ENCODE results near the gene ZFTA. TPM values are rescaled to one million over a fixed set of nuclear protein-coding genes. Genes with fewer than 3 reads are reported as not detected.

Gene ZFTA
- 10 to 100 TPM in 2 of 4 donors, 1 to 10 TPM in 2; 6.9 to 18.6 (median 11.8) TPM for total RNA-seq

GRCh38 chr11:63768237-63769041 lies at the start of gene ZFTA:
Gene ZFTA (minus strand): TSS chr11:63768775. CDS start chr11:63768622, 153 bp downstream.
- intact Hi-C loops (cut with DNase I; ENCODE audit: low total_unique reads): loop anchor here (1.0 to 10.0 kb wide), 5 partner anchors 45 to 384 kb away; partner anchors contain the start of gene SPINDOC
- H3K36me3 ChIP-seq: no peaks in the 10 kb centered on the region
- DNase-seq: peak in 1 of 2 donors; percentile 31
- TF ChIP-seq CTCF (IDR thresholded peaks at IDR 0.05 in 4 of 5, conservative IDR thresholded peaks at IDR 0.05 in 1 of 5) (peak in 4 of 5 experiments; percentile 90 to 97 (median 95)), POLR2A (IDR thresholded peaks at IDR 0.05) (no peak)
- peak within 1 kb of the TSS; percentile 67 to 83 (median 72) for H3K4me3 ChIP-seq
- in situ Hi-C loops (cut with MboI; ENCODE audit: low sequenced_read_pairs in 4 of 4): loop anchor here in 1 of 4 donors (10.0 kb wide), 1 partner anchor 176 kb away; no protein-coding TSS in a partner anchor
- peak; percentile 60 to 70 for ATAC-seq
- H3K4me1 ChIP-seq: peaks cover 10 to 13% of the 10 kb centered on the region in 2 donors
- no peaks in the 10 kb centered on the region for H3K27me3 ChIP-seq
- peak within 1 kb of the TSS; percentile 69 to 81 (median 77) for H3K27ac ChIP-seq
- no peaks in the 10 kb centered on the region for H3K9me3 ChIP-seq

DNA sequence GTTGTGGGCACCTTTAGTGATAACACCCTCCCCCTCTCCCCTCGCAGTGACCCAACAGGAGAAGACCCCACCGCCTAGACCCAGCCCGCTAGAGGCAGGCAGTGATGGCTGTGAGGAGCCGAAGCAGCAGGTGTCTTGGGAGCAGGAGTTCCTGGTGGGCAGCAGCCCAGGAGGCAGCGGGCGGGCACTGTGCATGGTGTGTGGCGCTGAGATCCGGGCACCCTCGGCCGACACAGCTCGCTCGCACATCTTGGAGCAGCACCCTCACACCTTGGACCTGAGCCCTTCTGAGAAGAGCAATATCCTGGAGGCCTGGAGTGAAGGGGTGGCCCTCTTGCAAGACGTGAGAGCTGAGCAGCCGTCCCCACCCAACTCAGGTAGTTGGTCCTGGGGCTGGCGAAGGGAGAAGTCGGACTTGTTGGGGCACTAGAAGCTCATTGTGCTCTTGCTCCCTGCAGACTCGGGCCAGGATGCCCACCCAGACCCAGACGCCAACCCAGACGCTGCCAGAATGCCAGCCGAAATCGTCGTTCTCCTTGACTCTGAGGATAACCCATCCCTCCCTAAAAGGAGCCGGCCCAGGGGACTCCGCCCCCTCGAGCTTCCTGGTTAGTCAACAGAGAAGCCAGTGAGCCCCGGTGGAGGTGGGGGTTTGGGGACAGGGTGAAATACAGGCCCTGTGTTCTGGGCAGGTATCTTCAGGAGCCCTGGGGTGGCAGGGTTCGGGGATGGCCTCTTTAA lies 49.4 kb upstream of the ZFTA start:
- TF ChIP-seq POLR2A (IDR thresholded peaks at IDR 0.05): no peak
- Histone ChIP-seq H3K4me3 (no peak overlapping the region), H3K36me3 (peaks cover 0 to 50% of the 10 kb centered on the region in 2 donors), H3K27ac (no peak overlapping the region), H3K27me3 (no peaks in the 10 kb centered on the region), H3K4me1 (peaks cover 9% of the 10 kb centered on the region in 2 donors), H3K9me3 (no peaks in the 10 kb centered on the region)
- in situ Hi-C loops (cut with MboI; ENCODE audit: low sequenced_read_pairs in 4 of 4) (no loop called here), intact Hi-C loops (cut with DNase I; ENCODE audit: low total_unique reads) (no loop called here)
- DNase-seq: no peak
- no peak for ATAC-seq

GRCh38 chr11:63816732-63817131 lies 48.2 kb upstream of the ZFTA start:
- Histone ChIP-seq H3K27ac (no peak overlapping the region), H3K4me1 (peaks cover 9 to 16% of the 10 kb centered on the region in 2 donors), H3K36me3 (peaks cover 0 to 38% of the 10 kb centered on the region in 2 donors), H3K4me3 (no peak overlapping the region), H3K27me3 (no peaks in the 10 kb centered on the region), H3K9me3 (no peaks in the 10 kb centered on the region)
- intact Hi-C loops (cut with DNase I; ENCODE audit: low total_unique reads): no loop called here
- in situ Hi-C loops (cut with MboI; ENCODE audit: low sequenced_read_pairs in 4 of 4): no loop called here
- TF ChIP-seq POLR2A (IDR thresholded peaks at IDR 0.05) (no peak), CTCF (IDR thresholded peaks at IDR 0.05 in 4 of 5, conservative IDR thresholded peaks at IDR 0.05 in 1 of 5) (no peak)
- ATAC-seq: no peak
- DNase-seq: no peak

DNA sequence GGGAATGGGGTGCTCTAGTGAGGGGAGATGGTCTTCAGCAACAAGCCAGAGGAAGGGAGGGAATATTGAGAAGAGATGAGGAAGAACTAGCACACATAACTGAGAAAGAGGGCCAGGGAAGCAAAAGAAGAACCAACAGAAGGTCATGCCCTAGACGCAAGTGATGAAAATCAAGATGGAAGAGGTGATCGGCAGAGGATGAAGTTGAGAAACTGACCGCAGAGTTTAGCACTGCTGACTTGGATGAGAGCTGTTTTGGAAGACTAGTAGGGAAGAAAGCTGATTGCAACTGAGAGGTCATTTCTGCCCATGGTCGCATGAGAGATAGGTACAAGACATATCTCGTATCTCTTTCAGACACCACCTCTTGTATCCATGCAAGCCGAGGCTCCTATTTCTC lies 47.6 kb upstream of the ZFTA start:
- Histone ChIP-seq H3K4me3 (no peak overlapping the region), H3K27ac (no peak overlapping the region), H3K27me3 (no peaks in the 10 kb centered on the region), H3K9me3 (no peaks in the 10 kb centered on the region), H3K36me3 (peaks cover 0 to 33% of the 10 kb centered on the region in 2 donors), H3K4me1 (peaks cover 9 to 16% of the 10 kb centered on the region in 2 donors)
- in situ Hi-C loops (cut with MboI; ENCODE audit: low sequenced_read_pairs in 4 of 4) (no loop called here), intact Hi-C loops (cut with DNase I; ENCODE audit: low total_unique reads) (no loop called here)
- TF ChIP-seq CTCF (IDR thresholded peaks at IDR 0.05 in 4 of 5, conservative IDR thresholded peaks at IDR 0.05 in 1 of 5) (no peak), POLR2A (IDR thresholded peaks at IDR 0.05) (no peak)
- ATAC-seq: no peak
- no peak for DNase-seq

DNA sequence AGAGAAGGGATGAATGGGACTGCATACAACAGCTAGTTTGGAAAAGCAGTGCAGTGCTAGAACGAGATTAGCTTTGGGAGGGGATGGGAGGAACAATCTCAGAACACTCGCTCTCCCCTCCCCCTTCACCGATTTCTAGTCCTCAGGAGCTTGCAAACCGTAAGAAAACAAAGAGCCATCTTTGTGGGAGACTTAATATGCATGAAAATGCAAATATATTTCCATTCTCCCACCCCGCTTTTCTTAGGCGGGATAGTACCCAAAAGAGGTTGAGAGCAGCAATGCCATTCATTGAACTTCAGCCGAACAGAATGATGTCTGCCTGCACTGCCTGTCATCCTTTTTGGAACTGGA lies 45.8 kb upstream of the ZFTA start:
- DNase-seq: no peak
- H3K4me1 ChIP-seq: peaks cover 9 to 16% of the 10 kb centered on the region in 2 donors
- TF ChIP-seq POLR2A (IDR thresholded peaks at IDR 0.05): no peak
- H3K4me3 ChIP-seq: peak overlapping the region; percentile 82 to 99 (median 90)
- no peak for ATAC-seq
- H3K9me3 ChIP-seq: no peaks in the 10 kb centered on the region
- intact Hi-C loops (cut with DNase I; ENCODE audit: low total_unique reads): loop anchor here (5.0 kb wide), 1 partner anchor 132 kb away; the partner anchor contains the start of gene RTN3
- H3K27ac ChIP-seq: peak overlapping the region in 1 of 4 donors; percentile 73
- H3K27me3 ChIP-seq: no peaks in the 10 kb centered on the region
- H3K36me3 ChIP-seq: peaks cover 0 to 19% of the 10 kb centered on the region in 2 donors
- in situ Hi-C loops (cut with MboI; ENCODE audit: low sequenced_read_pairs in 4 of 4): no loop called here
